HuH-7 (cell line): Measurements from ENCODE around the gene PRSS8.
"Not testable (repeated sequence)": the region's sequence is repeated elsewhere in the genome, so short reads cannot be mapped to it uniquely, and the experiment has no call there.

Experiments
- DNase-seq: peaks from one replicate; pipeline ENCODE4 v3.0.0; 2011; ENCODE audit warnings: low spot score

Gene PRSS8

DNA sequence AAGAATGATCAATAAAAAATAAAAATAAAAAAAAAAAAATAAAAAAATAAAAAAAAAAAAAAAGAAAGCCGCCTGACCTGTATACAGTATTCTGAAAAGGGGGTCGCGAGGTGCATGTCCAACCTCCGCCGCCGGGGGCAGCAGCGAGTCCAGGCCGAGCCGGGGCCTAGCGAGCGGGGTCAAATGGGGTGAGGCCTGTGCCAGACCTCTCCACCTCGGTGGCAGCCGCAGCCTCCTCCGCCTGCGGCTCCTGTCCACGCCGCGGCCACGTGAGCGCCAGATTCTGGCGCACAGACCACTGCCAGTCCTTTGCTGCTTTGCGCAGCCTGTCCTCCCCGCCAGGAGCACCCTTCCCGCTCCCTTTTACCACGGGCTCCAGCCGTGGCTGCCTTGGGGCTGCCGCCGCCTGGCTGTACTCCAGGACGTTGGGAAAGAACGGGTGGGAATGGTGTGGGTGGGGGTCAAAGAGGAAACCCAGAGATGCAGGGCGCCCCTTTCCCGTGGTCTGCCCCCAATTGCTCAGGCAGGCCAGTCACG, 29.8 kb downstream of the PRSS8 start:
- peak; percentile 82 for DNase-seq

DNA sequence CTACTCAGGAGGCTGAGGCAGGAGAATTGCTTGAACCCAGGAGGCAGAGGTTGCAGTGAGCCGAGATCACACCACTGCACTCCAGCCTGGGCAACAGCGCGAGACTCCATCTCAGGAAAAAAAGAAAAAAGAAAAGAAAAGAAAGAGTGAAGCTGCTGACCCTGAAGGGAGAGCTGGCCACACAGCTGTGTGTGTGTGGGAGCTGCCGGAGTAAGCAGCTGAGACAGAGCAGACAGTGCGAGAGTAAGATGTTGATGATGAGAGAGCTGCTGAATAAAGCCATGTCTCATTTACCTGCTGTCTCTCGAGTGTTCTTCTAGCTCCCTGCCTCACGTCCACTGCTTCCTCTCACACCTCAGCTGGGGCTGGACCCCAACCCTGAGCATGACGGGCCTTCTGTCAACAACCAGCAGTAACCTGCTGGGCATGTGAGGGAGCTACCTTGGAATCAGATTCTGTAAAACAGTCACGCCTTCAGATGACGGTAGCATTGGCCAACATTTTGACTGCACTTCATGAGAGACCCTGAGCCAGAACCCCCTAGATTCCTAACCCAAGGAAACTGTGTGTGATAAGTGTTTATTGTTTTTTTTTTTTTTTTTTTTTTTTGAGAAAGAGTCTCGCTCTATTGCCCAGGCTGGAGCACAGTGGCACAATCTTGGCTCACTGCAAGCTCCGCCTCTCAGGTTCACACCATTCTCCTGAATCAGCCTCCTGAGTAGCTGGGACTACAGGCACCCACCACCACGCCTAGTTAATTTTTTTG, 34.5 kb downstream of the PRSS8 start:
- not testable (repeated sequence) for DNase-seq

GRCh38 chr16:31099860-31100638, 35.5 kb downstream of the PRSS8 start:
- no peak for DNase-seq

DNA sequence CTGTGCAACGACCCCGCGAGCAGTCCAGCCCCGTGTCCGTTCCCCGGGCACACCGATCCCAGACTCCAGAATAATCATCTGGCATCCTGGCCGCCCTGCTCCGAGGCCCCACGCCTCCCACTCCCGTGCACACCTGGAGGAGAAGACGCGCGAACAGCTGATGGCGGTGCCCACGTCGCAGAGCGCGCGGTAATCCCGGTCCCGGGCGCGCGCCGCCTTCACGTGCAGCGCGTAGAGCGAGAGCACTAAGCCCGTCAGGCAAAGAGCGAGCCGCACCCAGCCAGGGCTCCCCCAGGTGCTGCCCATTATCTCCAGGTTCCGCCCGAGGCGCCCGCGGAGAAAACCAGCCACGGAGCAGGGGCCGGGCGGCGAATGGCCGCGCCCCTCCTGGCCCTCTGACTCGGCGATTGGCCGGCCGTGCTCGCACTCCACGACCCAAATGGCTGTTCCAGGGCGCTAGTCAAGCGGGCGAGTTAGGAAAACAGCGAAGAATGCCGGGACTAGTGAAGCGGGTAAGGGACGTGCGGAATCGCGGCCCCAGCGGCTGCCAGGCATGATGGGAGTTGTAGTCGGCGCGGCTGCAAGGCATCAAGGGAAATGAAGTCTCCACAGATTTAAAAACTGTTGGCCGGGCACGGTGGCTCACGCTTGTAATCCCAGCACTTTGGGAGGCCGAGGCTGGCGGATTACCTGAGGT, 41.0 kb downstream of the PRSS8 start, which contains the start of gene VKORC1:
TSS of gene VKORC1 (minus strand) at position 374 of the 697 bp plus-strand sequence. CDS start at position 306, 68 bp downstream.
- DNase-seq = peak; percentile 95

- DNase-seq = no peak
These were observed 41.5 kb downstream of the PRSS8 start for GRCh38 chr16:31094088-31094423.

- DNase-seq = peak; percentile 82
These were observed 42.3 kb downstream of the PRSS8 start for GRCh38 chr16:31093132-31093703.

DNA sequence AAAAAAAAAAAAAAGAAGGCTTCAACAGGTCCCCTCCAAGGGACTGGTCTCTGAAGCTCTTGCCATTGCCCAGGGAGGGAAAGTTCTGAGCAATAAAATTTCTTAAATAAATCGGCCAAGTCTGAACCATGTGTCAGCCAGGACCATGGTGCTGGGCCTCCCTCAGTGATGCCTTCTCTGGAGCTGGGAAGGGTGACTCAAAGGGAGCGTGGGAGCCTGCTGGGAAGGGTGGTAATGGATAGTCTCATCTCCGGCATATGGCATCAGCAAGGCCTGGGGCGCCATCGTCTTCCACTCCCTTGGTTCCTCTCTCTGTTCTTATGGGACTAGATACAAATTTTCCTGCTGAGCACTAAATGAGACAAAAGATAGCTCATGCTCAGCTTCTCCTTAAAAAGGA, 43.2 kb downstream of the PRSS8 start:
- DNase-seq = no peak

DNA sequence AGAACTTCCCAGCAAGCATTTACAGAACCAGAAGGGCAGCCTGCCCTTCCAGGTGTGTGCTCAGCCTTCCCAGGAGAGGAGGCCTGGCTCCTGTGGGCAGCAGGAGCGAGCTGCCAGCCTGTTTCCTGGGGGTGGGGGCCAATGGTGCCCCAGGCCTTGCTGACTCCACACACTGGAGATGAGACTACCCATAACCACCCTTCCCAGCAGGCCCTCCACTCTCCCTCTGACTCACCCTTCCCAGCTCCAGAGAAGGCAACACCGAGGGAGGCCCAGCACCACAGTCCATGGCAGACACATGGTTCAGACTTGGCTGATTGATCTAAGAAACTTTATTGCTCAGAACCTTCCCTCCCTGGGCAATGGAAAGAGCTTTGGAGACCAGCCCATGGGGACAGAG, 45.0 kb downstream of the PRSS8 start:
- DNase-seq = no peak

- DNase-seq = no peak
These were observed 46.3 kb downstream of the PRSS8 start for GRCh38 chr16:31089199-31089598.

DNA sequence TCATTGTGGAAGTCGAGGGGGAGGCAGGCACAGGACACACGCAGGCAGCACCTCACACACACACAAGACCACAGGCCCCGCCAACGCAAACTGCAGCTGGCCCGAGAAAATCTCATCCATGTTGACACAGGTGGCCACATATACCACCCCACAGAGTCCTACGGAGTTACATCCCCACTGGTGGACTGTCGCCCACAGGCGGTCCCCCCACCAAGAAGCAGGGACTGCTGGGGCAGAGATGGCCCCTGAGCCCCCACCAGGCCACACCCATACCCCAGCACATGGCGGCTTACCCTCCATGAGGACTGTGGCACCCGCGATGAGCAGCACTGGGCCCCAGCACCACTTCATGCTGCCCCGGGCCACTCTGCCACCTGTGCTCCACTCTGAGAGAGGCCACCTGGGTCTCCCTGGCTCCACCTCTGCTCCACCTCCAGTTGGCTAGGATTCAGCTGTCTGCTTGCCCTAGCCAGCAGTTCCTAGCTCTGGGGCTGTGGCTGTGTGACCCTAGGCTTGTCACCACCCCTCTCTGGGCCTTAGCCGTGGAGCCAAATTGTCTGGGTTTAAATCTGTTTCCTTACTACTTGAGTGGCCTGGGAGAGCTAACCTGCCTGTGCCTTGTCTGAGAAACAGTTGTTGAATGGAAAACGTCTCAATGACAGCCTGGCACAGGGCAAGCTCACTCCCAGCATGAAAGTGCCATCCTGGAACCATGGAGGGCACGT, 46.9 kb downstream of the PRSS8 start, which contains the start of gene PRSS53:
TSS of gene PRSS53 (minus strand) at position 485 of the 725 bp plus-strand sequence. CDS start at position 351, 134 bp downstream.
- no peak for DNase-seq

- no peak for DNase-seq
These were observed 47.6 kb downstream of the PRSS8 start for GRCh38 chr16:31087971-31088370.

- no peak for DNase-seq
These were observed 48.0 kb downstream of the PRSS8 start for GRCh38 chr16:31087481-31087880.

GRCh38 chr16:31086629-31086906, 49.0 kb downstream of the PRSS8 start:
- DNase-seq = no peak

GRCh38 chr16:31085873-31086628, 49.5 kb downstream of the PRSS8 start:
- no peak for DNase-seq

- DNase-seq = no peak
These were observed 50.1 kb downstream of the PRSS8 start for GRCh38 chr16:31085411-31085810.

DNA sequence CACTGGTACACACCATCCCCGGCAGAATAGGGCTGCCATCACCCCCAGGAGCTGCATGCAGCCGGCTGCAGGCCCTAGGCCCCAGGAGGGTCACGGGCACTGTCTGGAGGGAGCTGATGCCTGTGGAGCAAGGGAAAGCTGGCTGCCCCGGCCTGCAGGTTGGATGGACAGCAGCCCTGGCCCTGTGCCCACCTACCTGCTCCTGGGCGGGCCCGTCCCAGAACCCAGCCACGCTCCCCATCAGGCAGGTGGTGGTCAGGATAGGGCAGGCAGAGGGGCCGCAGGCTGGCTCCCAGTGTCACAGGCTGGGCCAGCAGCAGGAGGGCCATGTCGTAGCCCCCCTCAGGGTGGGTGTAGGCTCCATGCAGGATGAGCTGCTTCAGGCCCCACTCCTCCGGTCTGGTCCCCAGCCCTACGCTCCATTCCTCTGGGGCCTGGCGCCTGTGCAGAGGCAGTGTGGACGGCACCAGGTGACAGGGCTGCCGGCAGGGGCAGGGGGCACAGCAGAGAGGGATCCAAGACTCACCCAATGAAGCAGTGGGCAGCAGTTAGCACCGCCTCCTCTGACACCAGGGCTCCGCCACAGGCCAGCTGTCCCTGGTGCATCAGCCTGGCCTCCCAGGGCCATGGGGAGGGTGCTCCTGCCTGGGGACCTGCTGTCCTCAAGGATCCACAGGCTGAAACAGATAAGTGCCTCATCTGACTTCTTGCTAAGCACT, 50.8 kb downstream of the PRSS8 start:
- DNase-seq = no peak

DNA sequence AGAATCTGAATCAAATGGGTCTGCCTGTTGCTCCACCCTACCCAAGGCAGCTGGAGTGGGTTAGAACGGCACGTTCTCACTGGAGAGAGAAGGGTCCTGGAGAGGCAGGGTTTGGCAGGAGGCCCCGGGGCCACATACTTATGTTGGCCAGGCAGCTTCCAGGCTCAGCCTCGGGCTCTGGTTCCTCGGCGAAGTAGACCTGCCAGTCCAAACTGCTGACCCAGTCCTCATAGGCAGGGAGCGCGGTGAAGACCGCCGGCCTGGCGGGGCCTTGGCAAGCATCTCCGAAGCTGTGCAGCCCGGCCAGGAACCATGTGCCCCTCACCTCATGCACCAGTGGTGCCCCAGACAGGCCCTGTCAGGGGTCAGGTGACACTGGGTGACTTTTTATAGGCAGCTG, 51.5 kb downstream of the PRSS8 start:
- DNase-seq = no peak

- DNase-seq = no peak
These were observed 52.0 kb downstream of the PRSS8 start for GRCh38 chr16:31083556-31083955.

DNA sequence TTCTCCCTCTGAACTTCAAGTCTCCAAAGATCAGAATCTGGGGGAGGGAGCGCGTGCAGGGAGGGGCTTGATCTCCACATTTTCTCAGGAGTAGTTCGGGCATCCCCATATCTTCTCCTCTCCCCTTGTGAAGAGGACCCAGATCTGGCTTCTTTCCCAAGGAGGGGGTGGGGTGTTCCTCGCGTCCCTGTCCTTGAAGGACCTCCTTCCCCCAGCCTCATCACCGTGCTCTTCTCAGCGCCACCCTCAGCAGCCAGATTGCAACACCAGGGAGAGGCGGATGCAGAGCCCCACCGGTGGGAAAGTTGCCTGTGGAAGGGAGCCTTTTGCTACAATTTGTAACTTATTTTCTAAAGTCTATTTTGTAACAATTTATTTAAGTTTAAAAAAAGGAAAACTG, 52.4 kb downstream of the PRSS8 start:
- no peak for DNase-seq

- no peak for DNase-seq
These were observed 53.0 kb downstream of the PRSS8 start for GRCh38 chr16:31082368-31083045.
